Uterus (tissue), 4 donors: ENCODE data around the gene P2RY14. TPM values are rescaled to one million over a fixed set of nuclear protein-coding genes. Genes with fewer than 3 reads are reported as not detected.

ENCODE experiments used
- DNase-seq, 2 donors: peaks; one replicate each; pipeline ENCODE4 v3.0.0-alpha.2; 2019 to 2020
- H3K27ac ChIP-seq, 2 donors: fragments of 200-600 bp; sonication (generic); 1 replicate in 1 of 2; 2 replicates in 1 of 2; pipeline ENCODE4 v1.5.1; 2016 to 2018
- H3K27me3 ChIP-seq, 2 donors: fragments of 200-600 bp; sonication (generic); one replicate each; pipeline ENCODE4 v1.5.1; 2018 to 2019; ENCODE audit warnings: control low read depth in 1 of 2
- H3K36me3 ChIP-seq, 2 donors: fragments of 200-600 bp; sonication (generic); one replicate each; pipeline ENCODE4 v1.5.1; 2019; ENCODE audit warnings: control low read depth in 1 of 2
- H3K4me1 ChIP-seq, 2 donors: fragments of 200-600 bp; sonication (generic); one replicate each; pipeline ENCODE4 v1.5.1; 2018 to 2019; ENCODE audit warnings: control low read depth in 1 of 2
- H3K4me3 ChIP-seq, 2 donors: fragments of 200-600 bp; sonication (generic); 1 replicate in 1 of 2; 2 replicates in 1 of 2; pipeline ENCODE4 v1.5.1; 2018 to 2019; ENCODE audit warnings: mild to moderate bottlenecking in 1 of 2
- H3K9me3 ChIP-seq, 2 donors: fragments of 200-600 bp; sonication (generic); one replicate each; pipeline ENCODE4 v1.5.1; 2019; ENCODE audit warnings: control low read depth in 1 of 2
- CTCF ChIP-seq, 4 experiments: fragments of 200-600 bp in 2 of 4; fragments of 450-650 bp in 2 of 4; sonication (generic) in 2 of 4; IDR thresholded peaks; one replicate each; pipeline ENCODE4 v1.5.1; 2016 to 2019; ENCODE audit warnings: antibody characterized with exemption in 4 of 4, mild to moderate bottlenecking in 2 of 4, moderate library complexity in 1 of 4
- POLR2A ChIP-seq, 2 donors: fragments of 450-650 bp; IDR thresholded peaks; one replicate each; pipeline ENCODE4 v1.6.1; 2016; ENCODE audit warnings: antibody characterized with exemption in 2 of 2, mild to moderate bottlenecking in 1 of 2, moderate library complexity in 1 of 2
- intact Hi-C: fragments of 100-400 bp; cut with DNase I; formaldehyde crosslinking; loops from one replicate; pipeline ENCODE4 v1.15.1; 2023; ENCODE audit warnings: low total_unique reads
- total RNA-seq, 4 donors: library from RNA; depleted of rRNA in 3 of 4; stranded (reverse); fragments of >200 nt in 3 of 4; gene quantifications; one replicate each; pipeline versions ENCODE4 v1.1.0 to v1.2.4, GENCODE V29; 2014 to 2023
- donor health status: DM: yes; HTN: yes; CAD: no.

P2RY14 gene
- total RNA-seq, 4 donors from 2014 or later: 0.51 to 2.6 (median 0.61) TPM

GRCh38 chr3:151276687-151277042 is 1.7 kb downstream of the P2RY14 start:
- Histone ChIP-seq H3K4me3 (no peak overlapping the region), H3K27ac (no peak overlapping the region)
- TF ChIP-seq CTCF (IDR thresholded peaks at IDR 0.05) (no peak), POLR2A (IDR thresholded peaks at IDR 0.05) (no peak)

GRCh38 chr3:151276038-151276686 is 2.2 kb downstream of the P2RY14 start:
- H3K36me3 ChIP-seq: no peaks in the 10 kb centered on the region
- no peaks in the 10 kb centered on the region for H3K4me1 ChIP-seq
- no peak overlapping the region for H3K4me3 ChIP-seq
- no peaks in the 10 kb centered on the region for H3K27me3 ChIP-seq
- H3K27ac ChIP-seq: no peak overlapping the region
- no peaks in the 10 kb centered on the region for H3K9me3 ChIP-seq
- intact Hi-C loops: no loop called here
- no peak for DNase-seq
- TF ChIP-seq POLR2A (IDR thresholded peaks at IDR 0.05) (no peak), CTCF (IDR thresholded peaks at IDR 0.05) (no peak)

More at GRCh38 chr3:151276687-151277042, 1.7 kb downstream of the P2RY14 start:
- H3K27me3 ChIP-seq: no peaks in the 10 kb centered on the region
- intact Hi-C loops: no loop called here
- no peaks in the 10 kb centered on the region for H3K36me3 ChIP-seq
- H3K4me1 ChIP-seq: no peaks in the 10 kb centered on the region
- no peaks in the 10 kb centered on the region for H3K9me3 ChIP-seq
- no peak for DNase-seq

- Histone ChIP-seq H3K4me1 (no peaks in the 10 kb centered on the region), H3K9me3 (no peaks in the 10 kb centered on the region), H3K27me3 (no peaks in the 10 kb centered on the region), H3K4me3 (no peak overlapping the region), H3K27ac (no peak overlapping the region), H3K36me3 (no peaks in the 10 kb centered on the region)
- no peak for DNase-seq
- TF ChIP-seq CTCF (IDR thresholded peaks at IDR 0.05): no peak
- TF ChIP-seq POLR2A (IDR thresholded peaks at IDR 0.05): no peak
- intact Hi-C loops: no loop called here
Observed at GRCh38 chr3:151275091-151275490, 3.3 kb downstream of the P2RY14 start.

- no peaks in the 10 kb centered on the region for H3K4me1 ChIP-seq
- no peaks in the 10 kb centered on the region for H3K9me3 ChIP-seq
- intact Hi-C loops: no loop called here
- H3K27me3 ChIP-seq: no peaks in the 10 kb centered on the region
- TF ChIP-seq CTCF (IDR thresholded peaks at IDR 0.05): no peak
- TF ChIP-seq POLR2A (IDR thresholded peaks at IDR 0.05): no peak
- H3K27ac ChIP-seq: no peak overlapping the region
- H3K4me3 ChIP-seq: no peak overlapping the region
- DNase-seq: no peak
- no peaks in the 10 kb centered on the region for H3K36me3 ChIP-seq
Observed at GRCh38 chr3:151269631-151270030, 8.7 kb downstream of the P2RY14 start.

GRCh38 chr3:151268267-151269235 is 9.8 kb downstream of the P2RY14 start:
- intact Hi-C loops: no loop called here
- Histone ChIP-seq H3K27me3 (no peaks in the 10 kb centered on the region), H3K4me3 (no peak overlapping the region), H3K9me3 (no peaks in the 10 kb centered on the region), H3K4me1 (no peaks in the 10 kb centered on the region), H3K36me3 (no peaks in the 10 kb centered on the region), H3K27ac (no peak overlapping the region)
- no peak for TF ChIP-seq POLR2A (IDR thresholded peaks at IDR 0.05)
- TF ChIP-seq CTCF (IDR thresholded peaks at IDR 0.05): no peak
- DNase-seq: no peak
